PFSK-1 (cell line): ENCODE results near the gene GALNT10.

Source experiments
- POLR2AphosphoS5 ChIP-seq: IDR thresholded peaks from 2 replicates; pipeline ENCODE4 v1.6.1; 2012; ENCODE audit warnings: low read depth, mild to moderate bottlenecking, control low read depth, low read length, moderate library complexity
- REST ChIP-seq, 2 experiments: IDR thresholded peaks; 2 replicates each; pipeline versions ENCODE4 v1.6.1 to v1.8.0; 2011 to 2012; ENCODE audit warnings: low read depth in 2 of 2, low read length in 2 of 2, control low read depth in 1 of 2, inconsistent platforms in 1 of 2, mild to moderate bottlenecking in 1 of 2, moderate library complexity in 1 of 2; ENCODE audit not compliant: insufficient read depth in 1 of 2
- SIN3A ChIP-seq: IDR thresholded peaks from 2 replicates; pipeline ENCODE4 v1.6.1; 2012; ENCODE audit warnings: mild to moderate bottlenecking, low read length, moderate library complexity, borderline replicate concordance; ENCODE audit not compliant: insufficient read depth
- TAF1 ChIP-seq: IDR thresholded peaks from 2 replicates; pipeline ENCODE4 v1.6.1; 2012; ENCODE audit warnings: low read length, control low read depth, borderline replicate concordance; ENCODE audit not compliant: insufficient read depth

- TF ChIP-seq POLR2AphosphoS5 (no peak), SIN3A (no peak), TAF1 (no peak), REST (IDR thresholded peaks at IDR 0.05; ENCODE audit: insufficient read depth in 1 of 2, low read depth in 2 of 2, low read length in 2 of 2) (no peak)
Measured at GRCh38 chr5:154419236-154419635, 228.7 kb downstream of the GALNT10 start.
